Measurements from ENCODE around the gene RHOF.
"Not testable (repeated sequence)": the region's sequence is repeated elsewhere in the genome, so short reads cannot be mapped to it uniquely, and the experiment has no call there.

The RHOF gene

GRCh38 chr12:121773011-121773777 lies 20.3 kb downstream of the RHOF start:
- Histone ChIP-seq H3K27ac (ENCODE audit: low read length) (no peak overlapping the region), H3K36me3 (ENCODE audit: insufficient read depth, low read depth, low read length) (peaks cover 4% of the 10 kb centered on the region; the same call in 1 of the 2 replicates)

GRCh38 chr12:121770813-121771625 lies 22.5 kb downstream of the RHOF start:
- Histone ChIP-seq H3K9ac (ENCODE audit: low read depth, low read length) (no peak overlapping the region), H3K36me3 (ENCODE audit: insufficient read depth, low read depth, low read length) (peaks cover 6% of the 10 kb centered on the region; the same call in 1 of the 2 replicates), H3K4me1 (ENCODE audit: insufficient read depth, low read length) (peaks cover 15% of the 10 kb centered on the region), H3K9me3 (ENCODE audit: insufficient read depth, low read depth, low read length) (no peaks in the 10 kb centered on the region), H3K27me3 (ENCODE audit: insufficient read depth, low read length) (no peaks in the 10 kb centered on the region), H3K4me3 (ENCODE audit: low read length) (no peak overlapping the region), H3K27ac (ENCODE audit: low read length) (no peak overlapping the region)

More at GRCh38 chr12:121773011-121773777, 20.3 kb downstream of the RHOF start:
- Histone ChIP-seq H3K4me1 (ENCODE audit: insufficient read depth, low read length) (peaks cover 15% of the 10 kb centered on the region), H3K27me3 (ENCODE audit: insufficient read depth, low read length) (no peaks in the 10 kb centered on the region), H3K9me3 (ENCODE audit: insufficient read depth, low read depth, low read length) (no peaks in the 10 kb centered on the region), H3K4me3 (ENCODE audit: low read length) (no peak overlapping the region), H3K9ac (ENCODE audit: low read depth, low read length) (no peak overlapping the region)

- Histone ChIP-seq H3K9ac (ENCODE audit: low read depth, low read length) (no peak overlapping the region), H3K27ac (ENCODE audit: low read length) (no peak overlapping the region)
These were observed 23.1 kb downstream of the RHOF start for GRCh38 chr12:121770388-121770787.

GRCh38 chr12:121769831-121770301 lies 23.6 kb downstream of the RHOF start:
- Histone ChIP-seq H3K9me3 (ENCODE audit: insufficient read depth, low read depth, low read length) (no peaks in the 10 kb centered on the region), H3K4me1 (ENCODE audit: insufficient read depth, low read length) (peaks cover 7% of the 10 kb centered on the region), H3K27ac (ENCODE audit: low read length) (no peak overlapping the region), H3K36me3 (ENCODE audit: insufficient read depth, low read depth, low read length) (peaks cover 14% of the 10 kb centered on the region; the same call in 1 of the 2 replicates), H3K27me3 (ENCODE audit: insufficient read depth, low read length) (no peaks in the 10 kb centered on the region), H3K9ac (ENCODE audit: low read depth, low read length) (no peak overlapping the region), H3K4me3 (ENCODE audit: low read length) (no peak overlapping the region)

More at GRCh38 chr12:121770388-121770787, 23.1 kb downstream of the RHOF start:
- no peak overlapping the region for H3K4me3 ChIP-seq (ENCODE audit: low read length)
- peaks cover 12% of the 10 kb centered on the region; the same call in 1 of the 2 replicates for H3K36me3 ChIP-seq (ENCODE audit: insufficient read depth, low read depth, low read length)
- peaks cover 10% of the 10 kb centered on the region for H3K4me1 ChIP-seq (ENCODE audit: insufficient read depth, low read length)
- H3K9me3 ChIP-seq (ENCODE audit: insufficient read depth, low read depth, low read length), result no peaks in the 10 kb centered on the region
- H3K27me3 ChIP-seq (ENCODE audit: insufficient read depth, low read length), result no peaks in the 10 kb centered on the region

- Histone ChIP-seq H3K27me3 (ENCODE audit: insufficient read depth, low read length) (no peaks in the 10 kb centered on the region), H3K36me3 (ENCODE audit: insufficient read depth, low read depth, low read length) (peaks cover 14% of the 10 kb centered on the region; the same call in 1 of the 2 replicates), H3K9ac (ENCODE audit: low read depth, low read length) (no peak overlapping the region), H3K9me3 (ENCODE audit: insufficient read depth, low read depth, low read length) (no peaks in the 10 kb centered on the region), H3K4me1 (ENCODE audit: insufficient read depth, low read length) (peaks cover 3% of the 10 kb centered on the region), H3K4me3 (ENCODE audit: low read length) (no peak overlapping the region), H3K27ac (ENCODE audit: low read length) (no peak overlapping the region)
These were observed 24.1 kb downstream of the RHOF start for GRCh38 chr12:121769297-121769830.

- H3K27ac ChIP-seq (ENCODE audit: low read length), result no peak overlapping the region
- no peak overlapping the region for H3K4me3 ChIP-seq (ENCODE audit: low read length)
- peaks cover 10% of the 10 kb centered on the region; the same call in 1 of the 2 replicates for H3K36me3 ChIP-seq (ENCODE audit: insufficient read depth, low read depth, low read length)
- H3K9me3 ChIP-seq (ENCODE audit: insufficient read depth, low read depth, low read length), result no peaks in the 10 kb centered on the region
- H3K9ac ChIP-seq (ENCODE audit: low read depth, low read length), result no peak overlapping the region
- no peaks in the 10 kb centered on the region for H3K27me3 ChIP-seq (ENCODE audit: insufficient read depth, low read length)
- no peaks in the 10 kb centered on the region; the same call in 1 of the 2 replicates for H3K4me1 ChIP-seq (ENCODE audit: insufficient read depth, low read length)
These were observed 25.9 kb downstream of the RHOF start for GRCh38 chr12:121767525-121768016.

- Histone ChIP-seq H3K36me3 (ENCODE audit: insufficient read depth, low read depth, low read length) (peaks cover 10% of the 10 kb centered on the region; the same call in 1 of the 2 replicates), H3K27ac (ENCODE audit: low read length) (no peak overlapping the region), H3K9me3 (ENCODE audit: insufficient read depth, low read depth, low read length) (no peaks in the 10 kb centered on the region), H3K4me1 (ENCODE audit: insufficient read depth, low read length) (no peaks in the 10 kb centered on the region; the same call in 1 of the 2 replicates), H3K27me3 (ENCODE audit: insufficient read depth, low read length) (no peaks in the 10 kb centered on the region), H3K9ac (ENCODE audit: low read depth, low read length) (no peak overlapping the region), H3K4me3 (ENCODE audit: low read length) (no peak overlapping the region)
These were observed 27.0 kb downstream of the RHOF start for GRCh38 chr12:121766290-121767039.

- H3K9me3 ChIP-seq (ENCODE audit: insufficient read depth, low read depth, low read length), result no peaks in the 10 kb centered on the region
- peaks cover 10% of the 10 kb centered on the region; the same call in 1 of the 2 replicates for H3K36me3 ChIP-seq (ENCODE audit: insufficient read depth, low read depth, low read length)
- H3K27ac ChIP-seq (ENCODE audit: low read length), result no peak overlapping the region
- H3K4me3 ChIP-seq (ENCODE audit: low read length), result no peak overlapping the region
- no peaks in the 10 kb centered on the region; the same call in 1 of the 2 replicates for H3K4me1 ChIP-seq (ENCODE audit: insufficient read depth, low read length)
- no peaks in the 10 kb centered on the region for H3K27me3 ChIP-seq (ENCODE audit: insufficient read depth, low read length)
- H3K9ac ChIP-seq (ENCODE audit: low read depth, low read length), result no peak overlapping the region
These were observed 27.9 kb downstream of the RHOF start for GRCh38 chr12:121765573-121765972.

GRCh38 chr12:121764808-121765207 lies 28.7 kb downstream of the RHOF start:
- Histone ChIP-seq H3K9me3 (ENCODE audit: insufficient read depth, low read depth, low read length) (no peaks in the 10 kb centered on the region), H3K27ac (ENCODE audit: low read length) (no peak overlapping the region), H3K4me3 (ENCODE audit: low read length) (no peak overlapping the region), H3K4me1 (ENCODE audit: insufficient read depth, low read length) (no peaks in the 10 kb centered on the region; the same call in 1 of the 2 replicates), H3K9ac (ENCODE audit: low read depth, low read length) (no peak overlapping the region), H3K36me3 (ENCODE audit: insufficient read depth, low read depth, low read length) (peaks cover 10% of the 10 kb centered on the region; the same call in 1 of the 2 replicates), H3K27me3 (ENCODE audit: insufficient read depth, low read length) (no peaks in the 10 kb centered on the region)

- H3K9ac ChIP-seq (ENCODE audit: low read depth, low read length), result no peak overlapping the region
These were observed 31.2 kb downstream of the RHOF start for GRCh38 chr12:121762269-121762668.

GRCh38 chr12:121758536-121758935 lies 35.0 kb downstream of the RHOF start:
- H3K4me3 ChIP-seq (ENCODE audit: low read length); H3K9me3 ChIP-seq (ENCODE audit: insufficient read depth, low read depth, low read length); H3K27ac ChIP-seq (ENCODE audit: low read length); H3K4me1 ChIP-seq (ENCODE audit: insufficient read depth, low read length); H3K27me3 ChIP-seq (ENCODE audit: insufficient read depth, low read length); H3K36me3 ChIP-seq (ENCODE audit: insufficient read depth, low read depth, low read length); H3K9ac ChIP-seq (ENCODE audit: low read depth, low read length): not testable (repeated sequence)

More at GRCh38 chr12:121762269-121762668, 31.2 kb downstream of the RHOF start:
- Histone ChIP-seq H3K36me3 (ENCODE audit: insufficient read depth, low read depth, low read length) (peaks cover 10% of the 10 kb centered on the region; the same call in 1 of the 2 replicates), H3K9me3 (ENCODE audit: insufficient read depth, low read depth, low read length) (no peaks in the 10 kb centered on the region), H3K27me3 (ENCODE audit: insufficient read depth, low read length) (no peaks in the 10 kb centered on the region), H3K4me3 (ENCODE audit: low read length) (no peak overlapping the region), H3K27ac (ENCODE audit: low read length) (no peak overlapping the region), H3K4me1 (ENCODE audit: insufficient read depth, low read length) (no peaks in the 10 kb centered on the region; the same call in 1 of the 2 replicates)
